GM18508 (cell line): ENCODE measurements around the gene SOX8.

Experiments
- ATAC-seq: cut with Tn5 transposase; IDR thresholded peaks from one replicate; pipeline ENCODE4 v1.9.1; 2021; ENCODE audit warnings: moderate number of reproducible peaks; ENCODE audit not compliant: insufficient read depth, unreplicated experiment

SOX8 gene

DNA sequence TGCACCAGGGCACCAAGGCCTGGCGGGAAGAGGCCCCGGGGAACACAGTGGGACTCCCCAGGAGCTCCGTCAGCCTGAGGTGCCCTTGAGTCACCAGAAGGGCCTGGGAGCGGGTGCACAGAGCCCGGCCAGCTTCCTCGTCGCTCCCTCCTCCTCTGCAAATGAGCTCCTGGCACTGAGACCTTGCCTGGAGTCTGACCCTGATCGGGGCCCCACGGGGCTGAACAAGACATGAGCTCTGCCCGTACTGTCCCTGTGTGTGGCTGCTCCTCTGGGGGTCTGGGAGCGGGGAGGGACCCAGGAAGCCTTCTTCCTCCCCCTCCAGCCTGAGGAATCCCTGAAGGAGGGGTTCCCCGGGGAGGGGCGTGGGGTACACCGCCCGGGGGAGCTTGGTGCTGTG lies 54.6 kb downstream of the SOX8 start:
- no peak for ATAC-seq
